NCI-H524 (cell line): ENCODE data around the gene PHLDA3.

Experiments
- DNase-seq, 2 experiments: peaks; one replicate each; lab custom pipeline; 2025; lab: John Stamatoyannopoulos, UW

PHLDA3 gene

DNA sequence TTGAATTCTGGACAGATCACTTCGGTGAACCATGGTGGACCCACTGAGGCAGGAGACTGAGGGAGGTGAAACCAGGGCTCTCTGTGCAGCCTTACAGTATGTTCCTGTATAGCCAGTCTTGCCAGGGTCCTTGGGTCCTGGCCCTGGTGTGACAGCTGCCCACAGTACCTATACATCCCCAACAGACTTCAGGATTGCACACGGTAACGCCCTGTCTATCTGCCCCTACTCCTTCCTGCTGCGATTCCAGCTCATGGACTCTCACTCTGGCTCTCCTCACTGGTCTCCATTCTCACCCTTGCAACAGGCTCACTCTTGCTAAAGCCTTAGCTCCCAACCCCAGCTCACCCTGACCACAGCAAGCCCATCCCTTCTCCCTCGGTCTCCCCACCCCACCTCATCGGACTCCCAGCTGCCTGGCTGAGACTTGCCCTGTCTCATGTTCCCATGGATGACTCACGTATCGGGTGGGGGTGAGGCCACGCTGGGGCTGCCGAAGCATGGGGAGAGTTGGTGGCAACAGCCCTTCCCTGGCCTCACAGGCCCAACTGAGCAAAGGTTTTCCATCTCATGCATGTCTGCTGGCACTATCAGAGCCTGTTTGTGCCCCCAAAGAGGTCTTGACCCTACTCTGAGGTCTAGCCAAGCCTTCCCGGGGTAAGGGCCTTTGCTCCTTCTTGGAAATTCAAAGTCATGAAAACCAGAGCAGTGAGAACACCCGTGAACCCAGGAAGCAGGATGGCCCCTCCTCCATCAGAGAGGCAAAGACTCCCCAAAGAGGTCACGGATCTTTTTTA lies 7.1 kb downstream of the PHLDA3 start:
- DNase-seq = no peak

DNA sequence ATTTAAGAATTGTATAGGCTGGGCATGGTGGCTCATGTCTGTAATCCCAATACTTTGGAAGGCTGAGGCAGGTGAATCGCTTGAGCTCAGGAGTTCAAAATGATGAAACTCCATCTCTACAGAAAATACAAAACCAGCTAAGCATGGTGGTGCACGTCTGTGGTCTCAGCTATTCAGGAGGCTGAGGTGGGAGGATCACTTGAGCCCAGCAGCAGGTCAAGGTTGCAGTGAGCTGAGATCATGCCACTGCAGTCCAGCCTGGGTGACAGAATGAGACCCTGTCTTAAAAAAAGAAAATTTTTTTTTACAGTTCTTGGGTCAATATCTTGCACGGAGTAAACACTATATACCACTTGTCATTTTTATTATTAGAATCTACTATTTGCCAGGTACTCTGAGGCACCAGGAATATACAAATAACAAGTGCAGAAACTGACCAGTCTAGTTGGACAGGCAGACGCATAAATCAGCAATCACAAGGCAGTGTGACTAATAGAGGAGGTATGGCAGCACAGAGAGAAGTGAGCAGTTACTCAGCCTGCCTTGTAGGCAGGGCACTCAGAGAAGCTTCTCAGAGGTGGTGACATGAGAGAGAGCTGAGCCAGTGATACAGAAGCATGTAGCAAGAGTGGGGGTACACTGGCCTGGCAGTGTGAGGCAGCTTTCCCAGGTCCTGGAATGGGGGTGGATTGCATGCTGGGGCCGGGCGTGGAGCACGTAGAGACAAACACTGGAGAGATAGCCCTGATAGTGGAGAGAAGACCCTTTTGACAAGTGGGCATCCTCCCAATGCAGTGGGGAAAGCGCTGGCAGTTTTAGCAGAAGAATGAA lies 8.0 kb downstream of the PHLDA3 start:
- DNase-seq = no peak

DNA sequence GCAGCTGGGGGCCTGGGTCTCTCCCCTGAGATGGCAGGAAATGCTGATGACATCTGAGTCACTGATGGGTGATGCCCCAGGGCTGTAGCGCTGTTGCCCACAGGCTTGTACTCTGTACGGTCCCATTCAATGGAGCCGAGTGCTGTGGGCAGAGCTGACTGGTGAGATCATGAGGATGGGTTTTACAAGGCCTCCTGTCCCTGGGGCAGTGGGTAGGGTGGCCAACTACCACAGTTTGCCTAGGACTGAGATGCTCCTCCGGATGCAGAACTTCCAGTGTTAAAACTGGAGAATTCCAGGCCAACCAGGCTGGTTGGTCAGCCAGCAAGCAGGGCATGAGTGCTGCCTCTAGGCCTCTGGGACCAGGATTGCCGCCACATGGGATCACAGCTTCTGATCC lies 9.2 kb downstream of the PHLDA3 start:
- DNase-seq = no peak

DNA sequence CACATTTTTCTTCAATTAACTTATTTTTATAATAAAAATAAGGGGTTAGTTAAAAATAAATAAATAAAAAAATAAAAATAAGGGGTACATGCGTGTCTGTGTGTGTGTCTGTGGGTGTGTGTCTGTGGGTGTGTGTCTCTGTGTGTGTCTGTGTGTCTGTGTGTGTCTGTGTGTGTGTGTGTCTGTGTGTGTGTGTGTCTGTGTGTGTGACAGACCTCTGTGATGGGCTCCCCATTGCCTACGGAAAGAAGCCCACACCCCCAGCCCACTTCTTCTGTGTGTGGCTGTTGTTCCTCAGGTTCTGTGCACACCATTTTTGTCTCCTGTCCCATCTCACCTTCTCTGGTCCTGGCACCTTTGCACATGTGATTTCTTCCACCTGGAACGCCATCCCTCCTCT lies 9.9 kb downstream of the PHLDA3 start:
- DNase-seq = no peak

DNA sequence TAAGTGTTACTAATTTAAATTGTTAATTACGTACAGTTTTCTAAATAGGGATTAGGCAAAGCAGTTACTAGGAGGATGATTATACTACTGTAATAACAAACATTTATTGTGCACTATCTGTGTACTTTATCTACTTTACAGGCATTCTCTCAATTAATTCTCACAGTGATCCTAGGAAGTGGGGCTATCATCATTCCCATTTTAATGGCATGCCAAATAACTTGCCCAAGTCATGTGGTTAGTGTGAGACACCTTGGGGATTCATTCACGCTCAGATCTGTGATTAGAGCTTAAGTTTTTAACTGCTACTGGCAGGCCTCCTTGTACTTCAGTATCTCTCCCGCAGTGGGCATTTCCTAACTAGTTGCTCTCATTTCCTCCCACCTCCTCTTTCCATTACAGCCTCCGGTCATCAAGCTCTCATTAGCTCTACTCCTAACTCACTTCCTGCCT lies 11.5 kb downstream of the PHLDA3 start:
- no peak for DNase-seq

DNA sequence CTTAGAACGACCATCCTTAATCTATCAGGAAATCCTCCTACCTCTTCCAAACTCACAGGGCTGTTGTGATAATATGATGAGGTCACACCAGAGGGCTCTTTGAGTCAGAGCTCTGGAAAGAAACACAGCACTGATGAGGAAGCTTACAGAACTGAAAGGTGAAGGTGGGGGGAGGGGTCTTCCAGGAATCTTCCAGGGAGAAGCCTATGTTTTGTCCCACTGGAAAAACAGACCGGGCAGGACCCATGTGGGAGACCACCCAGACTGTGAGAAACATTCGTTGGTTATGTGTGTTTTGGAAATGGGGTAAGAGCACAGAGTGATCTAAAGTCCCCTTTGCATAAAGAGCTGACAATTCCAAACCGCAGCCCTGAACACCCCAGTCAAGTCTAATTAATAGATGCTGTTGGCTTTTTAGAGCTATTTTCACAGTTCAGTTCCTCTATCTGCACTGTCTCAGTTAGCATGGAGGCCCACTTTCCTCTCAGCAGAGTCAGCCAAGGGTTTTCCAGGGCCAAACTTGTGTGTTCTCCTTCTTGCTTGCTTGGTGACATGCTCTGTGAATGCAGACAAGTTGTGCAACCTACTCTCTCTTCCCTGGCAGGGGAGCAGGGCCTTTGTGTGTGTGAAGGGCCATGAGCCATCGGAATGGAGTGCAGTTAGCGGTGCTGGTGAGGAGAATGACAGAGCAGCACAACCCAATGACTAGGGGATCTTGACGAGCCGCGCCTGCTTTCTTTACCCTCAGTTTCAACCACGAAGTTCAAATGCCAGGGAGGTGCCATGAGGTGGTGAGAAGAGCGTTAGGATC lies 12.3 kb downstream of the PHLDA3 start:
- DNase-seq = no peak

DNA sequence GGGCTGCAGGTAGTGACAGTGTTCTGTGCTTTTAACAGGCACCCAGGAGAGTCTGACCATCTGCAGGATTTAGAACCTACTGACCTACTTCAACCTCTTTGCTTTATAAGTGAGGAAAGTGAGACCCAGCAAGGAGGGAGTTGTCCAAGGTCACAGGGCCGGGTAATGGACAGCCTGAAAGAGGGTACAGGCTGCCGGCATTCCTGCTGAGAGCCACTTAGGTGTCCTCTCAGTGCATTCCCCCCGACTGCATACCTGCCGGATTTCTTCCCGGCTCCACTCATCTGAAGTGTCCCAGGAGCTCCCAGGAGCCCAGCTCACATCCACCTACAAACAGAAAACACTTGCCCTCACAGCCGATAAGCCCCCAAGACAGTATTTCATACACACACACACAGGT lies 13.9 kb downstream of the PHLDA3 start:
- DNase-seq = no peak

DNA sequence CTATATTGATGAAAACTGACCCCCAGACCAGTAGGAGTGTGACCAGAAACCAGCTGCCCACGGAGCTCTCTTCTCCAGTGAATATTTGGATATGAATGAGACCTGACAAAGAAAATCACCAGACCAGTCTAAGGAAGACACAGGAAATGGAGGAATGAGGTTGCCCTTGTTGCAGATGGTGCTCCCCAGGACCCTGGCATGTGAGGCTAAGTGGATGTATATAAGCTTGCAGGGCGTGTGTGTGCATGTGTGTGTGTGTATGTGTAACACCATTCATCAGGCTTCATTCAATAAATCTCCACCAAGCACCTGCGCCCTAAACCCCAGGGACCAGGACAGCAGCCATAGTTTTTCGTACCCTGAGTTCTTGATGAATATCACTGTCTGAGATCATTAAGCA lies 14.4 kb downstream of the PHLDA3 start:
- DNase-seq = no peak

DNA sequence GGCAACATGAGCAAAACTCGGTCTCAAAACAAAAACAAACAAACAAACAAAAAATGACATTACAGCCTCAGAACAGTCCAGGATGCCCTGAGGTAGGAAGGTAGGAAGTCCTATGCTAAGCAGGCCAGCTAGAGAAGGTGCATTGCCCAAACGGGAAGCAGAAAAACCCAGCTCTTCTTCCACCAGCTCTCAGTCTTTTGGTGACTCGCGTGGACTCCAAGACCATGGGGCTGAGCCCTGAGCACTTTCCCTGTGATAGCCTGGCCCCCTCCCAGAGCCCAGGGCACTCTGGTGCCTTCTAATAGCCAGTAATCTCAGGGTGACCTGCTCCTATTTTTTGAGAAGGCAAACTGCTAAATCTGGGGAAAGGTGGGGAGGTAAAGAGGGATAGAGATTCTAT lies 16.1 kb downstream of the PHLDA3 start:
- DNase-seq = no peak

DNA sequence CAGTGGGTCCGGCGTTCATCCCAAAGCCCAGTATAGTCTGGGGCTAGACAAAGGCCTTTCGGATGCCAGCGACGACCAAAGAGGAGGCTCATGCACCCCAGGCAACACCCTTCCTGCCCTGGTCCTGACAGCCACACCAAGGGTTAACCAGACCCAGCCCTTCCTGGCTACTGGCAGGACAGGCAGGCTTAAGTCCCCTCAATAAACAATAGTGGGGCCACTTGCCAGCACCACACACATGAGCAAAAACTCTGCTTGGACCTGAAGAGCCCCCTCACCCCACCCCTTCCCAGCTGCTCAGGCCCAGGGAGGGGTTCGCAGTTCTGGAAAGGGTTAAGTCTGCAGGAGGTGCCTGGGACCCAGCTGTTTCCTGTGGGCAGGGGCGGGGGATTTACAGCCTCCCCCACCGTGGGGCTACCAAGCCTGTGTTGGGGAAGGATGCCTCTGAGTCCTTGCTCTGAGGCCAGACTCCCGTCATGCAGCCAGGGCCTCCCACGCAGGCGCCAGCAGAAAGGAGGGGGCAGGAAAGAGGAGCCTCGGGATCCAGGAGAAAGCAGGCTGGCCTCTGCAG lies 18.2 kb downstream of the PHLDA3 start:
- peak; percentile 19 to 56 for DNase-seq

DNA sequence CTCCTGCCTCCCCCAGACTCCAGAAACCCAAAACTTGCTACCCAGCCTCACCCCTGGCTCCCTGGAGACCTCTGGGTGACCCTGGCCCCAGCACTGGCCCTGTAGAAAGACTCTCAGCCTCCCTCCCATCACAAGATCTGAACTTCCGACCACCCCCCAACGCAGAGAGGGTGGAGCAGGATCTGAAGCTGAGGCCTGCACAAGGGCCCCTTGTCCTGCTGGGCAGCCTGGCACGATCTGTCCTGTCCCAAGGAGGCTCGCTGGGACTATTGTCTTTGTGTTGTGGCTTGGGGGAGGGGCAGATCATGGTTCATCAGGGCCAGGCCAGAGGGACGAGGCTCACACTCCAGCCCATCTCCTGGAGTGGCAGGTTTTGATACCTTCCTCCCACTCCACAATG lies 20.0 kb downstream of the PHLDA3 start:
- no peak for DNase-seq

DNA sequence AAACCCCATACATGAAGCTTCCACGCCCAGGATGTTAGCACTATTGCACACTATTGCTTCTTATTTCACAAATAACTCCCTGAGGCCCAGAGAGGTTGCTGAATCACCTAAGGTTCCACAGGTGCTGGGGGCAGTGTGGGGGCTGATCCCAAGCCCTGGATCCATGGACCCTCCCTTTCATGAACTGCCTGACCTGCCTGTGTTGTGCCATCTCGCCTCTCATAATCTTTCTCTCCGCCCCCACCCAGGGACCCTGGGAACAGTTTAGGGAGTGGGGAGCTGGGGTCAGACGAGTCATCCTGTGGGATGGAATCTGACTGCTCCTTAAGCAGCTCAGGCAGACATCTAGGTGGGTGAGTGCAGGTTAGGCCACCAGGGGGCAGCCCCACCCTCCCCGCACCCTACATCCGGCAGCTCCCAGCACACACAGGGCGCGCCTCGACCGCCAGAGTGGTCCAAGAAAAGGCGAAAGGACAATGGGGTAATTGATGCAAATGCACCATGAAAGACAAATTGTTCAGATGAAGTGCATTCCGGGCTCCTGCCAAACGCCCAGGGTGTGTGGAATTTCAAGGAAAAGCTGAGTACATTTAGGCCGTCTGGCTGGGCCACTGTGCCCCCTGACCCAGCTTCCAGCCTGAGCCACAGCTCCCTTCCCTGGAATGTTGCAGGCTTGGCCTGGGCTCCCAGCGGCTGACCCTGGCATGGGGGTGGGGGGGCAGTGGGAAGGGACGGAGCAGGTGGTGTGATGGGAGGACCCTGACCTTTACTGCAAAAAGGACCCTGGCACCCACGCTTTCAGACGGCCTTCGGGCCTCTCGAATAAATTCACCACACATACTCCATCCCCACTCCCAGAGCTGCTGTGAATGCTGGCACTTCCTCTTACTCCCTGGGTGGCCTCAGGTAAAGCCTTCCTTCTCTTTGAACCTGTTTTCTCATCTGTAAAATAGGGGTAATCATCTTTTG lies 20.8 kb downstream of the PHLDA3 start:
- DNase-seq = peak in 1 of 2 experiments; percentile 46

DNA sequence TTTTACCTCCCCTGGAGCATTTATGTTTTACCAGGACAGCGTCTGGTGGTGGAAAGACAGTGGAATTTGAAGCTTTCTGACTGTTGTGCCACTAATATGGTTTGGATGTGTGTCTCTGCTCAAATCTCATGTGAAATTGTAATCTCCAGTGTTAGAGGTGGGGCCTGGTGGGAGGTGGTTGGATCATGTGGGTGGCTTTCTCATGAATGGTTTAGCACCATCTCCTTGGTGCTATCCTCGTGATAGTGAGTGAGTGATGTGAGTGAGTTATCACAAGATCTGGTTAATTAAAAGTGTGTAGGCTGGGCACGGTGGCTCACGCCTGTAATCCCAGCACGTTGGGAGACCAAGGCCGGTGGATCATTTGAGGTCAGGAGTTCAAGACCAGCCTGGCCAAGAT lies 23.7 kb downstream of the PHLDA3 start:
- DNase-seq = no peak

DNA sequence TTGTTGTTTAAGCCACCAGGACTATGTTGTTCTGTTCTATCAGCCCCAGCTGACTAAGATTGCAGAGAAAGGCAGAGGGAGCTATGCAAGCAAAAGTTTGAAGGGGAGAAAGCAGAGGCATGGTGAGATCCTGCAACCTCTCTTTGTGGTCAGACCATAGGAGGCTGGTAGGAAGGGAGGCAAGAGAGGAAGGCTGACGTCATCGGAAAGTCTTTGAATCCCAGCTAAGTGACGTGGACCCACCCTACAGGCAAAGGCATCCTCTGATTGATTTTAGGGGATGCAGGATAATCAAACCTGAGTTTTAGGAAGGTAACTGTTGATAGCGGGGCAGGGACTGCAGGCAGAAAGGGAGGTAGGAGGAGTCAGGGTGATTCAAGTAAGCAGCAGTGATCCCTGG lies 24.2 kb downstream of the PHLDA3 start:
- no peak for DNase-seq

DNA sequence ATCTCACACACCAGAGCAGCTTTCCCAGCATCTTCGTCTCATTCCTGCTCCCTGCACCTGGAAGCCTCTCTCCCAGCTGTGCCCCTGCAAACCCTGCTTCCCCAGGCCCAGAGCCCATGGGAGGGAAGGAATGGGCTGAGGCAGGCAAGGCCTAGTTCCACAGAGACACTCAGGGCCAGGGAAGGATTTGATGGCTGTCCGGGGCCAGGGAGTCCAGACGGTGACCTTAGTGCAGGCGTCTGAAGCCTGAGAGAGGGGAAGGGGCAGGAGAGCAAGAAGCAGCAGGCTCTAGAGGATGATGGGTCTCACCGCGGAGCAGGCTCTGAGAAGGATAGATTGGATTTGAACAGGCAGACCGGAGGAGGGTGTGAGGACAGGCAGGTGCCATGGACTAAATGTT lies 25.2 kb downstream of the PHLDA3 start:
- DNase-seq = no peak

DNA sequence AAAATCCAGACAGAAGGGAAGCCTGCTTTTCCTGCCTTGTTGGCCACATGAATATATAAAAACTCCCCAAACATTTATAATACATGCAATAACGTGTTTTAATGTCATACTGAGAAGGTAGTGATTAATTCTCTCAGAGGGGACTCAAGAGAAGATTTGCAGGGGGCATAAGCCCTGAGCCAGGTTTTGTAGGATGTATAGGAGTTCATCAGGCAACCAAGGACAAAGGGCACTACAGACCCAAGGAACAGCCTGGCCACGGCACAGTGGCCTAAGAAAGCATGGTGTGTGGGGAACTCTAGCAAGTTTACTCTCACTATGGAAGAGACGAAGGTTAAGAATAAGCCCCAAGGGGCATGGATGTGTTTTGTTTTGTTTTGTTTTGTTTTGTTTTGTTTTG lies 32.0 kb downstream of the PHLDA3 start:
- no peak for DNase-seq

DNA sequence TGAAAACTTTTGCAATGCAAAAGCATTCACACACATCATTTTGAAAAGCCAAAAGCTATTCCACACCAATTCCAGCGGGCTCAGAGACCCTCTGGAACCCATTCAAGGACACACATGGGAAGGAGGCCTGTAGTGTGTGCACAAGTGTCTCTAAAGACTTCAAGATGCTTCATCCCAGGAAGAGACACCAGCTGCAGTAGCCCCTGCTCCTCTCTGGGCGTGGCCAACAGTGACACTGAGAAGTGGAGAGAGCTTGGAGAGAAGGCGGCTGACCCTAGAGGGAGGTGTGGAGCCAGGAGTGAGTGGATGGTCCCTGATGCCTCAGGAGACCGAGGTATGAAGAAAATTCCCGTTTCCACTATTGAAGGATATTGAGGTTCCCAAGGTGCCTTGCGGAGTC lies 32.6 kb downstream of the PHLDA3 start:
- peak; percentile 79 to 85 for DNase-seq

DNA sequence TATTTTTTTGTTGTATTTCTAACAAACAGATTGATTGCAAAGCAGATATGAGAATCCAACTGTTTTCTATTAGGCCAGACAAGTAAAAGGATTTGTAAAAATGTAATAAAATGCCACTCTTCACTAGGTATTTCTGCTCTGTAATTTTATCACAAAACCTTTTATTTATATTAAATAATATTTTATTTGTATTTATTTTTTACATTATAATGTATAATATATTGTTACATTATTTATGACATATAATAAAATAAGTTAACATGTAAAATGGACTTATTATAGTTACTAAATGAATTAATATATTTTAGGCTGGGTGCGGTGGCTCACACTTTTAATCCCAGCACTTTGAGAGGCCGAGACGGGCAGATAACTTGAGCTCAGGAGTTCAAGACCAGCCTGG lies 34.7 kb downstream of the PHLDA3 start:
- DNase-seq = no peak

DNA sequence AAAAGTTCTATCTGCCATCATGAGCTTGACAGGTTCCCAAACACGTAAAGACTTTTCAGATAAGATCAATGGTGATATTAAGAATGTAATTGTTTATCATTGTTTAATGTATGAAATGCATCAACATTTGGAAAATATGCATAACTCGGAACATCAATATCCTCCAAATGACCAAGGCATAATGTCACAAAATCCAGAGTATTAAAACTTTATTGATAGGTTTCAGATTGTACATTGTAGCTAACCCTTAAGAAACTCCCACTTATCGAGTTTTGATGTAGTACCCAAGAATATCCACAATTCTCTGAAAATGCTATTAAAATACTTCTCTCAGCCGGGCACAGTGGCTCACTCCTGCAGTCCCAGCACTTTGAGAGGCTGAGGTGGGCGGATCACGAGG lies 35.4 kb downstream of the PHLDA3 start:
- no peak for DNase-seq

DNA sequence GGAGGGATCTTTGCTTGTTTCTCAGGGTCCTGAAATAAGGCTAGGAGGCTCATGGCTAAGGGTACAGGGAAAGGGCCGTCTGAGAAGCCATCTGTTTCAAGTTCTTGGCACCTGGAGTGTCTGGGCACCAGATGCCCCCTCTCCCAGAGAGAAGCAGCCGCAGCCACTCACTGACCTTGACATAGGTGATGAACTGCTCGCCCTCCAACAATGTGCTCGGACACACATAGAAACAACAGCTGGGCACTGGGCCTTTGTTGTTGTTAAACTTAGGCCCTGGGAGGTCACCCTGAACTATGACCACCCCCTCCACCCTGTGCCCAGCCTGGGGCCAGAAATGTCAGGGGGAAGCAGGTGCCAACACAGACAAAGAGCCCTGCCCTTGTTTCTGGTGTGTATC lies 38.2 kb downstream of the PHLDA3 start:
- DNase-seq = peak; percentile 94 to 96
